GM20000 (cell line): ENCODE results near the gene SMOC2.
"Not testable (repeated sequence)": the region's sequence is repeated elsewhere in the genome, so short reads cannot be mapped to it uniquely, and the experiment has no call there.

Source experiments
- DNase-seq: peaks from one replicate; pipeline ENCODE4 v3.0.0; 2012; ENCODE audit warnings: low spot score
- TF ChIP-seq, protein P1 (sequence below): IDR thresholded peaks from 2 replicates; pipeline ENCODE4 v1.5.1; 2012; ENCODE audit warnings: mild to moderate bottlenecking, control low read depth; ENCODE audit errors: extremely low read depth, missing control alignments

Gene SMOC2

DNA sequence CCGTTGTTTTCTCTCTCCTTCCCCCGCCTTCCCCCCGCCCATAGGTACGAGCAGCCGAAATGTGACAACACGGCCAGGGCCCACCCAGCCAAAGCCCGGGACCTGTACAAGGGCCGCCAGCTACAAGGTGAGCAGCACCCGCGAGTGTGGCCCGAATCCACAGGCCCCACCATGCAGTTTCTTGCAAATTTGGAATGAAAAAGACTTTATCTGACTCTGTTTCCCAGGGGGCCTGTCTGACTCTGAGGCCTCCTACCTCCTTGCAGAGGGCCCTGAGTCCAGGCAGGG lies 167.1 kb downstream of the SMOC2 start:
- DNase-seq: no peak
- TF ChIP-seq, protein P1, sequence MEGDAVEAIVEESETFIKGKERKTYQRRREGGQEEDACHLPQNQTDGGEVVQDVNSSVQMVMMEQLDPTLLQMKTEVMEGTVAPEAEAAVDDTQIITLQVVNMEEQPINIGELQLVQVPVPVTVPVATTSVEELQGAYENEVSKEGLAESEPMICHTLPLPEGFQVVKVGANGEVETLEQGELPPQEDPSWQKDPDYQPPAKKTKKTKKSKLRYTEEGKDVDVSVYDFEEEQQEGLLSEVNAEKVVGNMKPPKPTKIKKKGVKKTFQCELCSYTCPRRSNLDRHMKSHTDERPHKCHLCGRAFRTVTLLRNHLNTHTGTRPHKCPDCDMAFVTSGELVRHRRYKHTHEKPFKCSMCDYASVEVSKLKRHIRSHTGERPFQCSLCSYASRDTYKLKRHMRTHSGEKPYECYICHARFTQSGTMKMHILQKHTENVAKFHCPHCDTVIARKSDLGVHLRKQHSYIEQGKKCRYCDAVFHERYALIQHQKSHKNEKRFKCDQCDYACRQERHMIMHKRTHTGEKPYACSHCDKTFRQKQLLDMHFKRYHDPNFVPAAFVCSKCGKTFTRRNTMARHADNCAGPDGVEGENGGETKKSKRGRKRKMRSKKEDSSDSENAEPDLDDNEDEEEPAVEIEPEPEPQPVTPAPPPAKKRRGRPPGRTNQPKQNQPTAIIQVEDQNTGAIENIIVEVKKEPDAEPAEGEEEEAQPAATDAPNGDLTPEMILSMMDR: no peak

DNA sequence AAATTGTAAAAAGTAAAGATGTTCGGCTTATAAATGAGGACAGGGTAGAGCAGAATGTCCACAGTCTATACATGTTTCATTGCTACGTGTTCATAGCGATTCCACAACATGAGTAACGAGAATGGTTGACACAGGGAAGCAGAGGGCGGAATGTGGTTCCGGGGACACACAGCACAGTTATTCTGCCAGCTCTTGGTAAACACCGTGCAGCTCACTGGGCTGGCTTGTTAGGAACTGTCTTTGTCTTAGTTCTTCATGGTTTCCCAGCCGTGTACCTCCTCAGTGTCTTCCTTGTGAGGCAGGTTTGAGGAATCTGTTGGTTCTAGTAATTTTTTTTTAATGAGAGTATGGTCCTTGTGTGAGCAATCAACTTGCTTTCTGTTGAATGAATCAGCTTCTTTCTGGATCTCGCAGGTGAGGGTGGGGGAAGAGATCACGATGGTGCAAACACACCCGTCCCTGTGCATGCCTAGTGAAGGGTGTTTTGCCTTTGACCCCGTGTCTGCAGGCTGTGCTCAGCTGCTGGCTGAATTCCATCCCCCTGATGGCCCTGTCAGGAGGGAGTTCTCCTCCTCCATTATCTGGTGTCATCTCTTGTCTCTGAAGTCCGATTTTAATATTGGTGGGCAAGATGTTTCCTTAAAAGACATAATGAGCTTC lies 168.2 kb downstream of the SMOC2 start:
- no peak for DNase-seq
- TF ChIP-seq, protein P1: no peak

DNA sequence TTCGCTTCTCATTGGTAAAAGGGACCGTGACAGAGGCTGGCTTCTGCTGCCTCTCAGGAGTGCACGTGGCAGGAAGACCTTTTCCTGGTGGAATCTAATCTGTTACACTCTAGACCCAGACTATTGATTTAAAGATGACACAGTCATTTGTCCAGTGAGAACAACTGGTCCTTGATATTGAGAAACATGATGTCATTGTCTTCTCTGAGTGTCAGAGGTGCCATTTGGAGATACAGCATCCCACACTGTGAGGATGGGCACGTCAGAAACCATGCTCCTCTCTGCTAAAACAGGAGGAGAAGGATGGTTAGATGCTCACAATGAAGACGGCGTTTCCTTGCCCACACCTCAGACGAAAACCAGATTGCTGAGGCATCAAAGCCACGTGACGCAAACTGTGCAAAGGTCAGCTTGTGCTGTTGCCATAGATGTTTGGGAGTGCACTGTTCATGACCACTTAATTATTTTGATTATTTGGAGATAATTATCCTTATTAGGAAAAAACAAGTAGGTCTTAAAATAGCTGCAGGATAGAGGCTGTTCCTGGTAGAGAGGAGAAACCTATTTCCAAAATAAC lies 169.0 kb downstream of the SMOC2 start:
- TF ChIP-seq, protein P1: no peak
- no peak for DNase-seq

DNA sequence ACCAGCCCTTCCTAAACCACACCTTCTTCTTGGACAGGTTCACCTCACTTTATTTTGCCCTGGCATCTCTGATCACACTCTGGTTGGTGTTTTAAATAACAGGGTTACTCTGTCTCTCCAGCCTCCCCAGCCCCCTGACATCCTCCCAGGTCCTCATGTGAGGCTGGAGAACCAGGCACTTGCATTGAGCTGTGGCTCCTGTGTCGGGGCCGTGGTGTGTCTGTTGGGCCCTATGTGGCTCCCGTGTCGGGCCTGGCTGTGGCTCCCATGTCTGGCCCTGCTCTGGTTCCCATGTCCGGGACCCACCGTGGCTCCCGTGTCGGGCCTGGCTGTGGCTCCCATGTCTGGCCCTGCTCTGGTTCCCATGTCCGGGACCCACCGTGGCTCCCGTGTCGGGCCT lies 170.0 kb downstream of the SMOC2 start:
- DNase-seq: not testable (repeated sequence)

DNA sequence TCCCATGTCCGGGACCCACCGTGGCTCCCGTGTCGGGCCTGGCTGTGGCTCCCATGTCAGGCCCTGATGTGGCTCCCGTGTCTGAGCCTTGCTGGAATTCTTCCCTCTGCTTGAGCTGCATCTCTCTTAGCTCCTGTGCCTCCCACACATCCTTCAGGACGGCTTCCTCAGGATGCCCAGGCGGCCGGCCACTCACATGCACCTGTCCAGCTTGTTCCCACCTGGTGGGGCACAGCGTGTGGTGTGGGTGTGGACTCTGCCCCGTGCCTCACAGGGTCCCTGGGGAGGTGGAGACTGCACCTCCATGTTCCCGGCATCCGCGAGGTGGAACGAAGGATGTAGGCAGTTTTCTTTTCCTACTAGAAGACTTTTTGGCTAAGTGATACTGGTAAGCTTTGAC lies 170.7 kb downstream of the SMOC2 start:
- TF ChIP-seq, protein P1: no peak
- DNase-seq: no peak

DNA sequence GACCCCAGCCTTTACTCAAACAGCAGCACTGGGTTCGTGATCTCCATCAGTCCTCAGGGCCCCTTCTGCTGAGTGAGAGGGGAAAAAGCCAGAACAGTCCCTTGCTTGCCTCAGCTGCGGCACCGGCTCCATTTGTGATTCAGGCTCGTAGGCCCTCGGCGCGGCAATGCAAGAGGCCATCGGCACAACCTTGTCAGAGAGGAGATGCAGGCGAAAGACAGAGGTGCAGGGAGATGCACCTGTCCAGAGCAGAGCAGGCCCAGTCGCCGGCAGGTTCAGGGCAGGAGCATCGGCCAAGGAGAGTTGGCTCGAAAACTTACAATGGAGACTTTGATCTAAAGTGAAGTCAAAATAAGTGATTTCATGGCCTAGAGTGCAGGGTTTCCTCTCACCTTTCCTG lies 171.6 kb downstream of the SMOC2 start:
- no peak for DNase-seq
- TF ChIP-seq, protein P1: no peak

DNA sequence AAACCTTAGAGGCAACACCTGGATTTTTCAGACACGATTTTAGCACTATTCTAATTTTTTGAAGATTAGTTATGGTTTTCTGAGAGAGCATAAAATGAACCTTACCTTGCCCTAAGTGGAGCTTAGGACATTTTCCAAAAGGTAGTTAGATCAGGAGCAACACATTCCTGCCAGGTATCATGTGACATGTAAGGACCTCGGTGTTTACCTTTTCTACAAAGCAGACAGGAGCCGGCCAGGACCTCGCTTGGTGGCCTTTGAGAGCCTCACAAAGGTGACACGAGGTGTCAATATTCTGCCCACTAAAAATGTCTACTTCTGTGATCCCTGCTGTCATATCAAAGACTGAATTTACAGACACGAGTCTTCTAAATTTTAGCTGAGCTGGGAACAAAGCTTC lies 174.9 kb downstream of the SMOC2 start:
- DNase-seq: no peak
- TF ChIP-seq, protein P1: no peak

DNA sequence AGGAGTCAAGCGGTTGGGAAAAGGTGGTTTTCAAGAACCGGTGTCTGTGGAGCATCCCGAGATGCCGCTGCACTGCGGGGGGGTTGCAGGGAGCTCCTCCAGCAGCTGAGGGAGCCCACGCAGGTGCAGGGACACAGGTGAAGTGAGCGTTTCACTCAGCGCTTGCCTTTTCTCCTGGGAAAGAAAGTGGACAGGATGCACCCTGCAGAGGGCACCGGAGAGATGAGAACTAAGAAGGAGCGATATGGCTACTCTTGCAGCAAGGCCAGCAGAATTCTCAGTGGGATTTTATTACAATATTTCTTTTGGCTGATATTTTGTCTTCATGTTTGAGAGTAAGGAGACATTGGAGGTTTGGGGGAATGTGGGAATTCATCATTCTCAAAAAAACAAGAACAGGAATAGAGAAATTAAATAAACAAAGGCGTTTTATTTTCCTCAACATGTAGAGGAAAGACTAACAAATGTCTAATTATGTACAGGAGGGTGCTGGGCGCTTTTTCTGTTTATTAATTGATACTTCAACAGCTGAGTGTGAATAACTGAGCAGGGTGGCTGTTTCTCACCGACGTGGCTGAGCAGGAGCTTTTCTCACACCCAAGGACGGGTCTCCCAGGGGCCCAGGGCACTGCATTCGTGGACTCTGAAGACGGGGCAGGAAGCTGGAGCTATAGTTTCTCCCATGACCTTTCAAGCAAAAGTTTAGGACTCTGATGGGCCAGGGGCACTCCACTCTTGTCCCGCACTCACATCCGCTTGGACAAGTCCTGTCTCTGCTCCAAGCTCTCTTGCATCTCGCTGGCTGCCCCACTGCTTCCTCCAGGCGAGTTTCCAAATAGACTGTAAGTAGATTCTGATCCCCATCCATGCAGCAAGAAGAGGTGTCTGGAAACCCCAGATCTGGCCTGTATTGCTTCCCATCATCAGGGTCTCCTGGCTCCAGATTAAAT lies 176.1 kb downstream of the SMOC2 start:
- DNase-seq: no peak

More for the DNA sequence above, 176.1 kb downstream of the SMOC2 start:
- TF ChIP-seq, protein P1: no peak
